IPS-11a (cell line): ENCODE results near the gene PROX1.

ENCODE experiments used
- H3K4me3 ChIP-seq: one replicate; pipeline ENCODE4 v1.5.1; 2013; ENCODE audit warnings: low read depth, low read length, control low read depth

Gene PROX1

GRCh38 chr1:214018386-214019268, 30.9 kb downstream of the PROX1 start:
- no peak overlapping the region for H3K4me3 ChIP-seq

GRCh38 chr1:214019499-214019898, 31.7 kb downstream of the PROX1 start:
- H3K4me3 ChIP-seq = no peak overlapping the region

DNA sequence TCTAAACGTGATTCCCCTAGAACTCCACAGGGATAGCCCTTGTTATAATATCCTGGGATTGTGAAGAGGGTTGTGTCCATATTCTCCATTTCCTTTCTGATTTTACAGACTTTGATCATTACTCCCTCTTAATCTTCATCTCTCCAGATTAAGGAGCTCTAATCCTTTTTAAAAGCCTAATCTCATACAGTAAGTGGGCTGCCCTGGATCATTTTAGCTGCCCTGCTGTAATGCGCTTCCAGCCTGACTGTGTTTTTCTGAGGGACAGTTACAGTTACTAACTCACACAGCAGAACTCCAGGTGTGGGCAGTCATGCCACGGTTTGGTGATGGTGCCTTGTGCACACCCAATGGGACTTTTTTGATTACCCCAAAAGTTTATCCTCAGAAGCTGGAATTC, 33.5 kb downstream of the PROX1 start:
- no peak overlapping the region for H3K4me3 ChIP-seq

GRCh38 chr1:214022229-214022791, 34.5 kb downstream of the PROX1 start:
- no peak overlapping the region for H3K4me3 ChIP-seq

DNA sequence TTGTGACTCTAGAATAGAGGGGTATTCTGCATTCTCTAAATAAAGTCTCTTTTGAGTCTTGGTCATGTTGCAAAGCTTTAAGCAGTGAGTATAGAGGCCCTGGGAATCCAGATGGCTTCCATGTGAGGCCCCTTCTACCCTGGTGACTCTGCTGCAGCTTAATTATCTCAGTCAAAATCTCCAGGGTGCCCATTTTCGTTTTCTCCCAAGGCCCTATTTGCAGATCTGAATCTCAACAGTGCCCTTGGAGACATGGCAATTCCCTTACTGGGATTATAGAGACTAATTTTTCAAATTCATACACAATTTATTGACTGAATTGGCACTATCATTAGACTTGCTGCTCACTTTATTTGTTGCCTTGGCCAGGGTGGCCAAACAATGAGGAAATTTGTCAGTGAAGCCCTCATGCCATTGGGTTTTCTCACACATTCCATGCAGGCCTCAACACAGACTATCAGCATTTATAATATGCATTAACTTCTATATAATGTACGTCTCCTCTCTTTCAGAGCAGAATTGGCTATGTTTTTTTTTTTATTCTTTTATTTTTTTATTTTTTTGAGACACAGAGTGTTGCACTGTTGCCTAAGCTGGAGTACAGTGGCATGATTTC, 35.1 kb downstream of the PROX1 start:
- H3K4me3 ChIP-seq = no peak overlapping the region

DNA sequence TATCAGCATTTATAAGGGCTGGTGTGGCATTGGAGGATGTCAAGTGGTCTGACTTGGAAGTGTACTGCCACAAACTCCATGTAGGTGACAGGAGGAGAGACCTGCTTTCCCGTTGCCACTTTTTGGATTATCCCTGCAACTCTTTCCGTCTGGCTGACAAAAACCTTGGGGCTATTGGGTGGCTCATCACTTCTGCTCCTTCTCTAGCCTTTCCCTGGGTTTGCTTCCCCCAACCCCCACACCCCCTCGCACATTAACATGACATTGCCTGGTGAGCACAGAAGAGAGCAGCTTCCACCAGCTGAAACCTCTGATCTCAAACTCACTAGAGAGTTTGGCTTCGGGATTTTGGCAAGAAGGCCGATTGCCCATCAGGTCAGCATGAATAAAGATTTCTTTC, 39.2 kb downstream of the PROX1 start:
- no peak overlapping the region for H3K4me3 ChIP-seq

- H3K4me3 ChIP-seq = no peak overlapping the region
Observed at GRCh38 chr1:214027498-214027897, 39.7 kb downstream of the PROX1 start.

- no peak overlapping the region for H3K4me3 ChIP-seq
Observed at GRCh38 chr1:214028095-214028494, 40.3 kb downstream of the PROX1 start.

- no peak overlapping the region for H3K4me3 ChIP-seq
Observed at GRCh38 chr1:214028649-214029406, 41.1 kb downstream of the PROX1 start.

- no peak overlapping the region for H3K4me3 ChIP-seq
Observed at GRCh38 chr1:214029796-214030195, 42.0 kb downstream of the PROX1 start.

- H3K4me3 ChIP-seq = no peak overlapping the region
Observed at GRCh38 chr1:214031267-214031650, 43.5 kb downstream of the PROX1 start.

GRCh38 chr1:214037468-214037867, 49.7 kb downstream of the PROX1 start:
- no peak overlapping the region for H3K4me3 ChIP-seq

DNA sequence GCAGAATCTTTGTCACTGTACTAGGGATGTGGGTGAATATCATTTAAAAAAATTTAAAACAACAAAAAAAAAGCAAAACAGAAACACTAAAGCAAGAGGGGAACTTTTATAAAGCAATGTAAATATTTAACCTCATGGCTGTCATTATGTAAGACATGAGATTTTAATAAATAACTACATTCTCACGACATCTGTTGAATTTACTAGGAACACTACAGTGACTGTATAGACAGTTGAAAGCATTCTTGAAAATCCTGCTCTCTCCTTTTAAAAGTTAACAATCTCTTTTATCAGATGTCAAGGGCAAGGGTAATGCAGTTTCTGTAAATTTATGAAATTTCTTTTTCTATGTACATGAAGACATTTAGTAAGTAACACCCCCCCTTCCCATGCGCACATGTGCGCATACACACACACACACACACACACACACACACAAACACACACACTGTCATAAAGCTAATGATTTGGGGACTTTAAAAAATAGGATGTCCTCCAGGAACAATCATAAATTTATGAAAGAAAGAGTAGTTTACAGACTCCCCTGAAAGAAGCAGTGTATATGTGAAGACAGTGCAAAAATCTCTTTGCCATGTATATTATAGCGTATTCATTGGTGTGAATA, 51.7 kb downstream of the PROX1 start:
- H3K4me3 ChIP-seq = no peak overlapping the region

GRCh38 chr1:214043167-214043566, 55.4 kb downstream of the PROX1 start:
- H3K4me3 ChIP-seq = no peak overlapping the region

DNA sequence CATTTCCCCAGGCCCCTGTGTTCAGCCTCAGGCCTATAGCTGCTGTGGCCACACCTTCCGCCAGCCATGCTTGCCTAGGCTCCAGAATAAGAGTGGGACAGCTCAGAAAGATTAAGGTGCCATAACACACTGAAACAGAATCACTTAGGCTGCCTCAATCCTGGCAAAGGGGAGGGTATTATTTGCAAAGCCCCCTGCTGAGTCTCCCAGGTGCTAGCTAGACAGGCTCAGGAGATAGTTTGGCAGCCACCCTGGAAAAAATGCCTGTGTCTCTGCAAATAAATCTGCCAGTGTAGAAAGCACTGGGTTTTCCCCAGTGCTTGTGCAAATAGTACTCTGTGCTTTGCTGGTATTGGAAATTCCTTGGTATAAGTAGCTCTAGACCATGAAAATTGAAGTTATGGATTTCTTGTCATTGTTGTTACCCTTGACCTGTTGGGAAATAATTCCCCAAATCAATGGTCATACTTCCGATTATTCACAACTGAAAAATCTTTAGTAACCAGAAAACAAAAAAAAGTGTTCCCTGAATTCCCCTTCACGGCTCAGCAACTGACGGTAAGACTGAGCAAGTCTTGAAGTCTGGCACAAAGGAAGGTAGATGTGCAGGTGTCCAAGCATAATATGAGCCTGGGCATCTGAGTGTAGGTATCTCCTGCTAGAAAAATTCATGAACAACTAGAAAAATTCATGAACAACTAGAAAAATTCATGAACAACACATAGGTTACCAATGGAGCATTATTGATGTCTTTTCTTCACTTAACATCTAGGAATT, 56.9 kb downstream of the PROX1 start:
- no peak overlapping the region for H3K4me3 ChIP-seq

- H3K4me3 ChIP-seq = no peak overlapping the region
Observed at GRCh38 chr1:214050513-214051401, 63.0 kb downstream of the PROX1 start.

DNA sequence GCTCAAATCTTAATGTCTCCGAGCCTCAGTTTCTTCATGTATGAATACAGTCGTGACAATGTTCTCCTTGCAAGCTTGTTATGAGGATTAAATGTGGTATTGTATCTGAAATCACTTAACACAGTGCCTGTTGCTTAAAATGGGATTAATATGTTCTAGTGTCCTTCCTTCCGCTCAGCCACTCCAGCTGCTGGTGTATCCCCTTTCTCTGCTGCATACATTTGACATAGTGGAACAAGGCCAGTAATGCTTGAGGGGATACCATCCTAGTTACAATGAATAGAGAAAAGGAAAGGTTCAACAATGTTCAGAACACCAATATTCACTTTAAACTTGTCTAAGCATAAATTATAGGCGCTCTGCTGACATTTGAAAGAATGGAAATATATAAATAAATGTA, 64.0 kb downstream of the PROX1 start:
- H3K4me3 ChIP-seq = no peak overlapping the region

GRCh38 chr1:214058076-214058475, 70.3 kb downstream of the PROX1 start:
- H3K4me3 ChIP-seq = no peak overlapping the region

DNA sequence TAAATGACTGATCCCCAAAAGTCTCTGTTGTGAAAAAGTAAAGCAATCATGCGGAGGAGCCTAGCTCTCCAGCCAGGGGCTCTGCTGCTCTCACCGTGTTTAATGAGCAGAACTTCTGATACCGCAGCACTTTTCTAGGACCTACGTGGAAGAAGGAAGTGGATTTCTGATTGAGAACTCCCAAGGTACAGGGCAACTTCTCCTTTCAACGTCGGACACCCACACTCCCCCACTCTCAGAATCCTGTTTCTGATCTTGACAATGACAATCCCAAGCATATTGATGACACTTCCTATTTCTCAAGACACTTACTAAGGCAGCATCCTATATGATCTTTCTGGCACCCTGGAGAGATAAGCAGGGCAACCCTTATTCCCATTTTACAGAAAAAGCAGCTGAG, 78.4 kb downstream of the PROX1 start:
- H3K4me3 ChIP-seq = no peak overlapping the region
